Measurements from ENCODE around the gene FLRT3. TPM values are rescaled to one million over a fixed set of nuclear protein-coding genes. Genes with fewer than 3 reads are reported as not detected.

The FLRT3 gene
- total and polyA plus RNA-seq, 2 experiments from 2014 or later = 0.17 to 0.45 TPM

- no peaks in the 10 kb centered on the region for H3K36me3 Mint-ChIP-seq (ENCODE audit: low read depth)
- no peak overlapping the region for H3K4me2 ChIP-seq
- peaks cover 3% of the 10 kb centered on the region for H3K27me3 Mint-ChIP-seq (ENCODE audit: insufficient read depth, low read depth, poor library complexity)
- no peak overlapping the region for H3K27ac ChIP-seq (ENCODE audit: low read depth)
- no peak overlapping the region for H3K27ac Mint-ChIP-seq
- DNase-seq (ENCODE audit: low spot score) = peak; percentile 19
- peaks cover 5% of the 10 kb centered on the region; the same call in 1 of the 3 replicates for H3K4me1 Mint-ChIP-seq
- peak; percentile 57 for ATAC-seq
- no peak overlapping the region for H2AFZ ChIP-seq
- H3K4me3 Mint-ChIP-seq = no peak overlapping the region
- no peak overlapping the region for H3K4me3 ChIP-seq
- H3F3A ChIP-seq (replicated peaks; ENCODE audit: low read depth) = no peaks in the 10 kb centered on the region
- no peaks in the 10 kb centered on the region for H3K9me2 ChIP-seq (ENCODE audit: insufficient read depth)
- H3K36me3 ChIP-seq (ENCODE audit: insufficient read depth) = no peaks in the 10 kb centered on the region
- H3K27me3 ChIP-seq (ENCODE audit: insufficient read depth) = no peaks in the 10 kb centered on the region
- H4K20me1 ChIP-seq (replicated peaks; ENCODE audit: insufficient read depth) = no peaks in the 10 kb centered on the region
- H3K9me3 Mint-ChIP-seq = no peaks in the 10 kb centered on the region
- peak; percentile 54; the same call in 1 of the 2 replicates for TF ChIP-seq ZNF462 (CRISPR knock-in tag; IDR thresholded peaks at IDR 0.05)
- no peak for TF ChIP-seq ZNF114 (CRISPR knock-in tag; IDR thresholded peaks at IDR 0.05)
- no peak for TF ChIP-seq POLR2AphosphoS5 (IDR thresholded peaks at IDR 0.05; ENCODE audit: low read depth)
- H3K79me2 ChIP-seq (replicated peaks; ENCODE audit: insufficient read depth) = no peaks in the 10 kb centered on the region
- peaks cover 4% of the 10 kb centered on the region; the same call in 1 of the 2 replicates for H3K4me1 ChIP-seq (ENCODE audit: insufficient read depth)
Measured at GRCh38 chr20:14355791-14356190, 18.4 kb upstream of the FLRT3 start.

DNA sequence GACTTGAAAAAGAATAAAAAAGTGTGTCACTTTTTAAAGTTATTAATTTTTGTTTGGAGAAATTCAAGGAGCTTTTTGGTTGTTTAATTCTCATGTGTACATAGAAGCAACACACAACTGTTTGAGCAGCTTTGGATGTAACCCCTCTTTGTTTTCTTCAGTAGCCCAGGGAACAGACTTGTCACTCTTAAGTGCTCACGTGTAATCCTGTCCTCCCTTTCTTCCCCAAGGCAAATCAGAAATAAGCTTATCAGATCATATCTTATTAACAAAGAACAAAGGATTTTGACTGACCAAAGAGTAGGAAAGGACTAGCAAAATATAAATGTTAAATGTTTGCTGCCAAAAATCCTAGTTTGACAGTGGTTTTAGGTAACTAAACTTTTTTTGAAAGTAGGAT lies 7.3 kb upstream of the FLRT3 start:
- no peak overlapping the region for H3K27ac ChIP-seq (ENCODE audit: low read depth)
- no peaks in the 10 kb centered on the region for H3K36me3 Mint-ChIP-seq (ENCODE audit: low read depth)
- 0 out of 2 replicates have a peak, but pooled peaks cover 3% of the 10 kb centered on the region for H3K4me1 ChIP-seq (ENCODE audit: insufficient read depth)
- no peak overlapping the region for H3K4me3 ChIP-seq
- no peaks in the 10 kb centered on the region; the same call in 1 of the 2 replicates for H3K9me2 ChIP-seq (ENCODE audit: insufficient read depth)
- H3K27me3 Mint-ChIP-seq (ENCODE audit: insufficient read depth, low read depth, poor library complexity) = peaks cover 4% of the 10 kb centered on the region
- no peaks in the 10 kb centered on the region for H3K9me3 Mint-ChIP-seq
- no peaks in the 10 kb centered on the region for H3F3A ChIP-seq (replicated peaks; ENCODE audit: low read depth)
- no peaks in the 10 kb centered on the region for H4K20me1 ChIP-seq (replicated peaks; ENCODE audit: insufficient read depth)
- H3K27me3 ChIP-seq (ENCODE audit: insufficient read depth) = no peaks in the 10 kb centered on the region
- ATAC-seq (no peak), DNase-seq (ENCODE audit: low spot score) (no peak)
- H3K4me2 ChIP-seq = no peak overlapping the region
- TF ChIP-seq ZNF331 (CRISPR knock-in tag; IDR thresholded peaks at IDR 0.05; ENCODE audit: low read depth) (no peak), CREB1 (CRISPR knock-in tag; IDR thresholded peaks at IDR 0.05; ENCODE audit: low read depth) (no peak)
- peaks cover 7% of the 10 kb centered on the region; the same call in 2 of the 3 replicates for H3K4me1 Mint-ChIP-seq
- no peak overlapping the region for H3K4me3 Mint-ChIP-seq
- no peaks in the 10 kb centered on the region for H3K36me3 ChIP-seq (ENCODE audit: insufficient read depth)
- no peaks in the 10 kb centered on the region for H3K79me2 ChIP-seq (replicated peaks; ENCODE audit: insufficient read depth)
- H3K27ac Mint-ChIP-seq = no peak overlapping the region
- H2AFZ ChIP-seq = no peak overlapping the region
